Epithelial cell of prostate (primary cell): ENCODE measurements around the gene TKT.
A peak's percentile ranks its signal among the peaks of the same experiment; 100 is the strongest.
"Not testable (repeated sequence)": the region's sequence is repeated elsewhere in the genome, so short reads cannot be mapped to it uniquely, and the experiment has no call there.

Experiments
- DNase-seq: peaks from one replicate; pipeline ENCODE4 v3.0.0-alpha.2; 2011; ENCODE audit warnings: low read depth, low spot score
- H3K27ac ChIP-seq: fragments of 450-650 bp; 2 replicates; pipeline ENCODE4 v1.5.1; 2017; ENCODE audit warnings: mild to moderate bottlenecking

The TKT gene

GRCh38 chr3:53261712-53262111 is 5.9 kb upstream of the TKT start:
- peak overlapping the region; percentile 81 for H3K27ac ChIP-seq
- DNase-seq, result no peak

GRCh38 chr3:53260286-53260785 is 4.5 kb upstream of the TKT start:
- no peak overlapping the region for H3K27ac ChIP-seq
- DNase-seq, result no peak

GRCh38 chr3:53259427-53260259 is 3.8 kb upstream of the TKT start:
- DNase-seq, result no peak
- H3K27ac ChIP-seq, result no peak overlapping the region

GRCh38 chr3:53258600-53259426 is 3.0 kb upstream of the TKT start:
- no peak overlapping the region for H3K27ac ChIP-seq
- no peak for DNase-seq

GRCh38 chr3:53257465-53257864 is 1.6 kb upstream of the TKT start:
- H3K27ac ChIP-seq, result no peak overlapping the region
- no peak for DNase-seq

GRCh38 chr3:53256704-53257055 is 858 bp upstream of the TKT start:
- no peak for DNase-seq
- no peak overlapping the region for H3K27ac ChIP-seq

GRCh38 chr3:53255423-53255774 is 423 bp downstream of the TKT start:
- H3K27ac ChIP-seq, result peak overlapping the region; percentile 76
- no peak for DNase-seq

- H3K27ac ChIP-seq, result peak overlapping the region; percentile 76
- no peak for DNase-seq
Observed at GRCh38 chr3:53254509-53255422, 1.1 kb downstream of the TKT start.

GRCh38 chr3:53253707-53254508 is 1.9 kb downstream of the TKT start:
- DNase-seq, result no peak
- peak overlapping the region; percentile 76 for H3K27ac ChIP-seq

- DNase-seq, result not testable (repeated sequence)
- H3K27ac ChIP-seq, result peak overlapping the region; percentile 76
Observed at GRCh38 chr3:53252947-53253322, 2.9 kb downstream of the TKT start.

- H3K27ac ChIP-seq, result peak overlapping the region; percentile 76
- DNase-seq, result no peak
Observed at GRCh38 chr3:53252096-53252946, 3.5 kb downstream of the TKT start.

GRCh38 chr3:53250881-53251605 is 4.8 kb downstream of the TKT start:
- no peak for DNase-seq
- peak overlapping the region; percentile 76 for H3K27ac ChIP-seq

GRCh38 chr3:53250453-53250852 is 5.4 kb downstream of the TKT start:
- no peak for DNase-seq
- no peak overlapping the region for H3K27ac ChIP-seq

- H3K27ac ChIP-seq, result no peak overlapping the region
- no peak for DNase-seq
Observed at GRCh38 chr3:53248161-53248560, 7.7 kb downstream of the TKT start.

GRCh38 chr3:53247619-53248018 is 8.2 kb downstream of the TKT start:
- no peak for DNase-seq
- no peak overlapping the region for H3K27ac ChIP-seq

GRCh38 chr3:53244271-53244670 is 11.6 kb downstream of the TKT start:
- no peak overlapping the region for H3K27ac ChIP-seq
- DNase-seq, result no peak

GRCh38 chr3:53243785-53244184 is 12.0 kb downstream of the TKT start:
- DNase-seq, result no peak
- no peak overlapping the region for H3K27ac ChIP-seq

GRCh38 chr3:53243165-53243564 is 12.7 kb downstream of the TKT start:
- DNase-seq, result no peak
- H3K27ac ChIP-seq, result peak overlapping the region; percentile 84
